GM12872 (cell line): ENCODE results near the gene ZDHHC13.

ENCODE experiments used
- TF ChIP-seq, protein P1 (sequence below): IDR thresholded peaks from 3 replicates; pipeline ENCODE4 v1.5.1; 2011; ENCODE audit warnings: low read depth, mild to moderate bottlenecking, low read length, moderate library complexity; ENCODE audit not compliant: insufficient read depth

Gene ZDHHC13

DNA sequence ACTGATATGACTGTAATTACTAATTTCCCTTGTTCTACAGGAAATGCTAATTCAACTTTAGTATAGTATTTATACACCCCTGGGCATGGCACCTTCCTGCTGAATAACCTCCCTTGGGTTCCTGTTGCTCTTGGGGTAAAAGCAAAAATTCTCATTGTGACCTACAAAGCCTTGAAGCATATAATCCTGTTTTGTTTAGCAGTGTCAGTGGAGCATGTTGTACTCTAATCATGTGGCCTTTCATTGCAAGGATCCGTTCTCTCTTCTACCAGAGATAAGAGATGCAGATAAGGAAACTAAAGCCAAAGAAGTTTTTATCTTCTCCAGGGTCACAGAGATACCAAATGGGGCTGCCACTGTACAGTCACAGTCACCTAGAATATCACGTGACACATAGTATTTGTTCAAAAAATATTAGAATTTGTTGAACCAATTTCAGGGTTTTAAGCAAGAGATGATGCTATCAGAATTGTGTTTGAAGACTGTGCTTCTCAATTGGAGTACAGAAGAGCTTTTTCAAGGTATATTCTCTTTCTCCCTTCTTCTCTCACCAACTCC, 59.7 kb downstream of the ZDHHC13 start:
- TF ChIP-seq, protein P1, sequence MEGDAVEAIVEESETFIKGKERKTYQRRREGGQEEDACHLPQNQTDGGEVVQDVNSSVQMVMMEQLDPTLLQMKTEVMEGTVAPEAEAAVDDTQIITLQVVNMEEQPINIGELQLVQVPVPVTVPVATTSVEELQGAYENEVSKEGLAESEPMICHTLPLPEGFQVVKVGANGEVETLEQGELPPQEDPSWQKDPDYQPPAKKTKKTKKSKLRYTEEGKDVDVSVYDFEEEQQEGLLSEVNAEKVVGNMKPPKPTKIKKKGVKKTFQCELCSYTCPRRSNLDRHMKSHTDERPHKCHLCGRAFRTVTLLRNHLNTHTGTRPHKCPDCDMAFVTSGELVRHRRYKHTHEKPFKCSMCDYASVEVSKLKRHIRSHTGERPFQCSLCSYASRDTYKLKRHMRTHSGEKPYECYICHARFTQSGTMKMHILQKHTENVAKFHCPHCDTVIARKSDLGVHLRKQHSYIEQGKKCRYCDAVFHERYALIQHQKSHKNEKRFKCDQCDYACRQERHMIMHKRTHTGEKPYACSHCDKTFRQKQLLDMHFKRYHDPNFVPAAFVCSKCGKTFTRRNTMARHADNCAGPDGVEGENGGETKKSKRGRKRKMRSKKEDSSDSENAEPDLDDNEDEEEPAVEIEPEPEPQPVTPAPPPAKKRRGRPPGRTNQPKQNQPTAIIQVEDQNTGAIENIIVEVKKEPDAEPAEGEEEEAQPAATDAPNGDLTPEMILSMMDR, result no peak

DNA sequence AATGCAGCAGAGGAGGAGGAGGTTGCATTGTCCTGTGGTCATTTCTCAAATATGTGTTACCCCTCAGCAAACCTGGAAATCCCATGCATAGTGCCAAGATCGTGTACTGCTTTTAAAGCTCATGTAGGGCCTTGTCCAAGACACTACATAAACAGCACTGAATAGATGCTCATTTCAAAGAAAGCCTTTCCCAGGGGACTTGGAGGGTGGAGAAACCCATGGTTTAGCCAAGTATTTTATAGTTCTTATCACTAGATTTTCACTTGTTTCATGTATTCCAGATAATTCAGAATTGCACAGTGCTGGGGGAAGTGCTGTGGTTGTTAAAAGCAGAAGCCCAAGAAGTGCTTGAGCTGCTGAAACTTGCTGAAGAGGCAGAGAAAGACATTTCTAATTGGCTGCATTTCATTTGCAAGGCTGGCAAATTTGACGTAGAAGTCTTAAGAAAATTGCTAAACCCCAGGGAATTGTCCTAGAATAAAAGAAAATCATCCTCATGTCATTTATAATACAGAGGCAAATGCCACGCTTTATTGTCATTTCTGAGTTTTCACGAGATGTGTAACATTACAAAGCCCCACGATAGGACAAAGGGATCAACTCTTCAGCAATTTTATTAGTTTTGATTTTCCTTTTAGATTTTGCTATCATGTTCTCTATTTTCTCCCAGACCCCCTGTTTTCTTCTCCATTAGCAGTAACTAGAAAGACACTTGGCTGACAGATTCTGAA, 64.7 kb downstream of the ZDHHC13 start:
- TF ChIP-seq, protein P1, result no peak

DNA sequence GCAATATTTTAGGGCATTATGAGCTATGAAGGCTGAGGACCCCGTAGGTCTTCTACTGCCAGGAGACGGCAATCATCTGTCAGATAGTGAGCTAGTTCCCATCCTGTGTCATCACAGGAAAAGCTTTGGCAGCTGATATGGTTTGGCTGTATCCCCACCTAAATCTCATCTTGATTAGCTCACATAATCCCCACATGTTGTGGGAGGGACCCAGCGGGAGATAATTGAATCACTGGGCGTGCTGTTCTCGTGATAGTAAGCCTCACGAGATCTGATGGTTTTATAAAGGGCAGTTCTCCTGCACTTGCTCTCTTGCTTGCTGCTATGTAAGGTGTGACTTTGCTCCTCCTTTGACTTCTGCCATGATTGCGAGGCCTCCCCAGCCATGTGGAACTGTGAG, 66.7 kb downstream of the ZDHHC13 start:
- TF ChIP-seq, protein P1, result no peak

DNA sequence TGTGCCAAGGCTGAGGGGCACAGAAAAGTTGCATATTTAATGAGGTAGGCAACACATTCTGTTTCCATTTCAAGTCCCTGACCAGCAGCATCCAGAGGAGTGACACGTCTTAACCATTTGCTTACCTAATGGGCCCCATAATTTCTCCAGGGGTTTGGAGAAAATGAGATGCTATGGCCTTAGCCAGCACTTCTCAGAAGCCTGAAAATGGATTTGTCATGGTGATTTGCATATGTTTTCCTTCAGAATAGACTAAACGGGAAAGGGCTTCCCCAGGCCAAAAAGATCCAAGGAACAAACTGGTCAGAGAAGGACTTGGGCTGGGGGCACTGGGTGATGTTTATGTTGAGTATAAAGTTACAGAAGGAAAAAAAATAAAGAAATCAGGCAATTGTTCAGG, 68.1 kb downstream of the ZDHHC13 start:
- TF ChIP-seq, protein P1, result no peak

DNA sequence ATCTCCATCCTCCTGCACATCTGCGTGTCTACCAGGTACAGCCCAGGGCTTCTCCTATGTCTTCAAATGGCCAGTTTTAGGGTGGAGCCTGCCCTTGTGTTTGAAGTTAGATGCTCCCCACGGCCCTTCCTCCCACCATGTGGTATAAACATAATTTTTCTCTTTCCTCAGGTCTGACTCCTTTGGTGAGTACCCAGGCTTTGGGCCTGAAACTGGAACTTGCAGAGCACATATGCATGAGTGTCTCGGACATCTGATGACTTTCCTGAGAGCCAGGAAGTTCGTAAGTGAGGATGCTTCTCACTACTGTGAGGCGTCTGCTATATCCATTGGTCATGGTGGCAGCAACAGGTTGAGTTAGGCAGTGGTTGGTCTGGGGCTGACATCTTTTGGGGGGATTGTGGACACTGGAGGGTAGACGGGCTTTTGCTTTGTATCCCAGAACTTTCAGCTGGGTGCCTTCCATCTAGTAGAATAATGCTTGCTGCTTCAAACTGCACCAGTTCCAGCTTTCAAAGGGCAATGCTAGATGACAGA, 68.6 kb downstream of the ZDHHC13 start:
- TF ChIP-seq, protein P1, result no peak

DNA sequence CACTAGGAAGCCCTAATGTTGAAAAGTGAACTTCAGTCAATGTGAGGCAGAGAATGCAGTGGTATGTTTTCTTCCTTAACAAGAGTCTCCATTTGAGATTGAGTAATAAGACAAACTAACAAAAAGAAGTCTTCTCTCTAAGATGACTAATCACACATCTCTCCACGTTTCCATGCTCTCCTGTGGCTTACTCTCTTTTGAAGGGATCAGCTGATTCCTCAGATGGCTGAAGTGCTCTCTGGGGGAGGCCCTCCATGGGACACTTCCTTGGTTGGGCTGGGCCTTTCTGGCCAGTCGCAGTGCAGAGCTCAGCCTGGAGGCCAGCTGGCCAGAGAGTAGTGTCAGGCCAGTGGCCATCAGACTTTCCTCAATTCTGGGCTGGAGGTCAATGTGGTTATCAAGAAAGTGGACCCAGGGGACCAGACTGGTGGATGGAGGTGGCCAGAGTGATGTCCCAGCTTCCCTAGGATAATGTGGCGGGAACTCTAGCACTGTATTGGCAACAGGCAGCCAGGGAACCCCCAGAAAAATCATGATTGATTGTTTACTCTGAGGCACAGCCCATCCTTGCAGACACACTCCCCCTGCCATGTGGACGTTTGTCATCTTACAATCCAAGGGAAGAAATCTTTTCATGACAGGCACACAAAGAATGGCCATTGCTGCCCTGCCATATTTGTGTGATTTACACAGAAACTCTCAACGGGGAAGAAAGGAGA, 70.3 kb downstream of the ZDHHC13 start:
- TF ChIP-seq, protein P1, result no peak

DNA sequence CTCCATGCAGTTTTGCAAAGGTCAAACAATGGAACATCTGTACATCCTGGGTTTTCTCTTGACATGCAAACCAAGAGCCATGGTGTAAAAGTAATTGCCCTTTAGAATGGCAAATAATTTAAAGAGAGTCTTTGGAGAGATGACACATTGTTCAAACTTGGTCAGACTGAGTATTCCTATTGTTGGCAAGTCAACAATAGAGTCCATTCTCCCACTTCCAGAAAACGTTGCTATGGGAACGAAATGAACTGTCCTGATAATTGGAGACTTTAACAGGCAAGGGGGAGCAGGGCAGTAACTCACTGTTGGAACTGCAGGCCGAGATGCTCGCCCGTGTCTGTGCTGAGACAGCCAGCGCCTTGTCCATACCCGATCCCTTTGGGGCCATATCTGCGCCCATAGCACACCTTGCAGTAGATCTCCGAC, 70.9 kb downstream of the ZDHHC13 start:
- TF ChIP-seq, protein P1, result no peak
